ENCODE measurements around the gene SEPHS2. TPM values are rescaled to one million over a fixed set of nuclear protein-coding genes. Genes with fewer than 3 reads are reported as not detected.

The SEPHS2 gene
- total RNA-seq, 6 experiments from 2014 or later = 157 to 228 (median 205) TPM

- no peak for DNase-seq
- peaks cover 0 to 11% (median 0%) of the 10 kb centered on the region in 4 donors for H3K4me1 ChIP-seq
- no peaks in the 10 kb centered on the region for H3K9me3 ChIP-seq
- no peak for TF ChIP-seq POLR2A (IDR thresholded peaks at IDR 0.05)
- no peak for TF ChIP-seq CTCF (IDR thresholded peaks at IDR 0.05)
- no peak for ATAC-seq
- intact Hi-C loops (cut with DNase I) = no loop called here
- 60% methylated on average over 3 of the region's 3 CpGs for WGBS (ENCODE audit: insufficient coverage, low coverage, low lambda C conversion rate, missing lambda C conversion rate)
- no peaks in the 10 kb centered on the region for H3K36me3 ChIP-seq
- H3K27ac ChIP-seq = no peak overlapping the region
- H3K4me3 ChIP-seq = no peak overlapping the region
- no peaks in the 10 kb centered on the region for H3K27me3 ChIP-seq
These were observed 31.3 kb upstream of the SEPHS2 start for GRCh38 chr16:30476991-30477390.

- no peak overlapping the region for H3K27ac ChIP-seq
These were observed 29.0 kb upstream of the SEPHS2 start for GRCh38 chr16:30474684-30475083.

GRCh38 chr16:30474074-30474452, 28.4 kb upstream of the SEPHS2 start:
- H3K36me3 ChIP-seq = no peaks in the 10 kb centered on the region
- intact Hi-C loops (cut with DNase I) = no loop called here
- 71% methylated on average over 18 of the region's 35 CpGs for WGBS (ENCODE audit: insufficient coverage, low coverage, low lambda C conversion rate, missing lambda C conversion rate)
- DNase-seq (no peak), ATAC-seq (no peak)
- peaks cover 0 to 11% (median 0%) of the 10 kb centered on the region in 4 donors for H3K4me1 ChIP-seq
- H3K9me3 ChIP-seq = no peaks in the 10 kb centered on the region
- H3K4me3 ChIP-seq = peak overlapping the region in 1 of 3 donors; percentile 19
- H3K27ac ChIP-seq = peak overlapping the region in 1 of 3 donors; percentile 63
- TF ChIP-seq POLR2A (IDR thresholded peaks at IDR 0.05) (no peak), CTCF (IDR thresholded peaks at IDR 0.05) (no peak)
- H3K27me3 ChIP-seq = no peaks in the 10 kb centered on the region

More at GRCh38 chr16:30474684-30475083, 29.0 kb upstream of the SEPHS2 start:
- intact Hi-C loops (cut with DNase I) = no loop called here
- Histone ChIP-seq H3K27me3 (no peaks in the 10 kb centered on the region), H3K4me3 (no peak overlapping the region), H3K4me1 (peaks cover 0 to 11% (median 0%) of the 10 kb centered on the region in 4 donors), H3K36me3 (no peaks in the 10 kb centered on the region), H3K9me3 (no peaks in the 10 kb centered on the region)
- ATAC-seq = no peak
- no peak for TF ChIP-seq POLR2A (IDR thresholded peaks at IDR 0.05)
- no peak for TF ChIP-seq CTCF (IDR thresholded peaks at IDR 0.05)
- DNase-seq = no peak
- 85% methylated on average over 6 of the region's 7 CpGs for WGBS (ENCODE audit: insufficient coverage, low coverage, low lambda C conversion rate, missing lambda C conversion rate)

- intact Hi-C loops (cut with DNase I) = no loop called here
- Histone ChIP-seq H3K27me3 (no peaks in the 10 kb centered on the region), H3K4me3 (peak overlapping the region; percentile 9 to 19 (median 12)), H3K36me3 (no peaks in the 10 kb centered on the region), H3K27ac (peak overlapping the region; percentile 44 to 65 (median 63)), H3K4me1 (peaks cover 0 to 11% (median 0%) of the 10 kb centered on the region in 4 donors), H3K9me3 (no peaks in the 10 kb centered on the region)
- WGBS (ENCODE audit: insufficient coverage, low coverage, low lambda C conversion rate, missing lambda C conversion rate) = 41% methylated on average over 8 of the region's 19 CpGs
- ATAC-seq (peak; percentile 40 to 61 (median 47)), DNase-seq (peak in 2 of 3 donors; percentile 39 to 65)
- TF ChIP-seq CTCF (IDR thresholded peaks at IDR 0.05) = no peak
- TF ChIP-seq POLR2A (IDR thresholded peaks at IDR 0.05) = no peak
These were observed 27.8 kb upstream of the SEPHS2 start for GRCh38 chr16:30473231-30474073.

Measured in right lobe of liver (tissue), 6 donors.